Measurements from ENCODE around the gene KIF5A.
A peak's percentile ranks its signal among the peaks of the same experiment; 100 is the strongest.

The KIF5A gene

GRCh38 chr12:57521525-57522010, 28.3 kb upstream of the KIF5A start:
- H3K4me3 ChIP-seq (ENCODE audit: low read depth in 1 of 2, low read length in 2 of 2): peak overlapping the region in 1 of 2 donors; percentile 58

GRCh38 chr12:57522011-57522886, 27.6 kb upstream of the KIF5A start, which contains the start of gene MBD6:
Gene MBD6 (plus strand): TSS chr12:57522824. CDS start chr12:57524304, 1,480 bp downstream.
- Histone ChIP-seq H3K27ac (ENCODE audit: low read depth, low read length) (peak within 1 kb of the TSS; percentile 83), H3K9ac (ENCODE audit: low read length) (peak within 1 kb of the TSS; percentile 55), H3K4me3 (ENCODE audit: low read depth in 1 of 2, low read length in 2 of 2) (peak within 1 kb of the TSS; percentile 55 to 71), H3K4me1 (ENCODE audit: insufficient read depth, low read length) (peaks cover 58% of the 10 kb centered on the region), H3K36me3 (ENCODE audit: insufficient read depth, low read length) (peaks cover 33% of the 10 kb centered on the region), H3K9me3 (ENCODE audit: low read length) (no peaks in the 10 kb centered on the region), H3K27me3 (ENCODE audit: control insufficient read depth in 1 of 2, insufficient read depth in 2 of 2, low read length in 2 of 2) (no peaks in the 10 kb centered on the region)

More at GRCh38 chr12:57521525-57522010, 28.3 kb upstream of the KIF5A start:
- Histone ChIP-seq H3K4me1 (ENCODE audit: insufficient read depth, low read length) (peaks cover 63% of the 10 kb centered on the region), H3K9ac (ENCODE audit: low read length) (peak overlapping the region; percentile 55), H3K36me3 (ENCODE audit: insufficient read depth, low read length) (peaks cover 36% of the 10 kb centered on the region), H3K27ac (ENCODE audit: low read depth, low read length) (peak overlapping the region; percentile 83), H3K27me3 (ENCODE audit: control insufficient read depth in 1 of 2, insufficient read depth in 2 of 2, low read length in 2 of 2) (no peaks in the 10 kb centered on the region), H3K9me3 (ENCODE audit: low read length) (no peaks in the 10 kb centered on the region)

GRCh38 chr12:57522887-57523705, 26.7 kb upstream of the KIF5A start:
- H3K27me3 ChIP-seq (ENCODE audit: control insufficient read depth in 1 of 2, insufficient read depth in 2 of 2, low read length in 2 of 2): no peaks in the 10 kb centered on the region
- H3K27ac ChIP-seq (ENCODE audit: low read depth, low read length): peak overlapping the region; percentile 67
- peak overlapping the region; percentile 47 for H3K9ac ChIP-seq (ENCODE audit: low read length)
- peak overlapping the region; percentile 55 to 71 for H3K4me3 ChIP-seq (ENCODE audit: low read depth in 1 of 2, low read length in 2 of 2)
- peaks cover 39% of the 10 kb centered on the region for H3K36me3 ChIP-seq (ENCODE audit: insufficient read depth, low read length)
- no peaks in the 10 kb centered on the region for H3K9me3 ChIP-seq (ENCODE audit: low read length)
- peaks cover 50% of the 10 kb centered on the region for H3K4me1 ChIP-seq (ENCODE audit: insufficient read depth, low read length)

GRCh38 chr12:57523706-57524614, 25.9 kb upstream of the KIF5A start:
- Histone ChIP-seq H3K9ac (ENCODE audit: low read length) (peak overlapping the region; percentile 47), H3K36me3 (ENCODE audit: insufficient read depth, low read length) (peaks cover 47% of the 10 kb centered on the region), H3K4me1 (ENCODE audit: insufficient read depth, low read length) (peaks cover 41% of the 10 kb centered on the region), H3K9me3 (ENCODE audit: low read length) (no peaks in the 10 kb centered on the region), H3K27me3 (ENCODE audit: control insufficient read depth in 1 of 2, insufficient read depth in 2 of 2, low read length in 2 of 2) (no peaks in the 10 kb centered on the region), H3K27ac (ENCODE audit: low read depth, low read length) (peak overlapping the region; percentile 67), H3K4me3 (ENCODE audit: low read depth in 1 of 2, low read length in 2 of 2) (peak overlapping the region; percentile 55 to 71)

- Histone ChIP-seq H3K4me1 (ENCODE audit: insufficient read depth, low read length) (peaks cover 35% of the 10 kb centered on the region), H3K36me3 (ENCODE audit: insufficient read depth, low read length) (peaks cover 55% of the 10 kb centered on the region), H3K4me3 (ENCODE audit: low read depth in 1 of 2, low read length in 2 of 2) (no peak overlapping the region), H3K9me3 (ENCODE audit: low read length) (no peaks in the 10 kb centered on the region), H3K27ac (ENCODE audit: low read depth, low read length) (no peak overlapping the region), H3K27me3 (ENCODE audit: control insufficient read depth in 1 of 2, insufficient read depth in 2 of 2, low read length in 2 of 2) (no peaks in the 10 kb centered on the region), H3K9ac (ENCODE audit: low read length) (no peak overlapping the region)
Observed at GRCh38 chr12:57524814-57525614, 24.8 kb upstream of the KIF5A start.

GRCh38 chr12:57525615-57526383, 24.0 kb upstream of the KIF5A start:
- Histone ChIP-seq H3K4me1 (ENCODE audit: insufficient read depth, low read length) (peaks cover 35% of the 10 kb centered on the region), H3K36me3 (ENCODE audit: insufficient read depth, low read length) (peaks cover 63% of the 10 kb centered on the region), H3K27me3 (ENCODE audit: control insufficient read depth in 1 of 2, insufficient read depth in 2 of 2, low read length in 2 of 2) (no peaks in the 10 kb centered on the region), H3K9ac (ENCODE audit: low read length) (no peak overlapping the region), H3K9me3 (ENCODE audit: low read length) (no peaks in the 10 kb centered on the region), H3K4me3 (ENCODE audit: low read depth in 1 of 2, low read length in 2 of 2) (no peak overlapping the region), H3K27ac (ENCODE audit: low read depth, low read length) (no peak overlapping the region)

GRCh38 chr12:57526477-57527126, 23.2 kb upstream of the KIF5A start:
- H3K27ac ChIP-seq (ENCODE audit: low read depth, low read length): no peak overlapping the region
- H3K4me1 ChIP-seq (ENCODE audit: insufficient read depth, low read length): peaks cover 27% of the 10 kb centered on the region
- no peak overlapping the region for H3K9ac ChIP-seq (ENCODE audit: low read length)
- H3K9me3 ChIP-seq (ENCODE audit: low read length): no peaks in the 10 kb centered on the region
- no peak overlapping the region for H3K4me3 ChIP-seq (ENCODE audit: low read depth in 1 of 2, low read length in 2 of 2)
- H3K36me3 ChIP-seq (ENCODE audit: insufficient read depth, low read length): peaks cover 70% of the 10 kb centered on the region
- H3K27me3 ChIP-seq (ENCODE audit: control insufficient read depth in 1 of 2, insufficient read depth in 2 of 2, low read length in 2 of 2): no peaks in the 10 kb centered on the region

GRCh38 chr12:57527184-57527583, 22.7 kb upstream of the KIF5A start:
- Histone ChIP-seq H3K4me1 (ENCODE audit: insufficient read depth, low read length) (peaks cover 21% of the 10 kb centered on the region), H3K27ac (ENCODE audit: low read depth, low read length) (no peak overlapping the region), H3K27me3 (ENCODE audit: control insufficient read depth in 1 of 2, insufficient read depth in 2 of 2, low read length in 2 of 2) (no peaks in the 10 kb centered on the region), H3K36me3 (ENCODE audit: insufficient read depth, low read length) (peaks cover 76% of the 10 kb centered on the region), H3K9me3 (ENCODE audit: low read length) (no peaks in the 10 kb centered on the region), H3K4me3 (ENCODE audit: low read depth in 1 of 2, low read length in 2 of 2) (no peak overlapping the region), H3K9ac (ENCODE audit: low read length) (no peak overlapping the region)

GRCh38 chr12:57528176-57528575, 21.7 kb upstream of the KIF5A start:
- Histone ChIP-seq H3K36me3 (ENCODE audit: insufficient read depth, low read length) (peaks cover 86% of the 10 kb centered on the region), H3K27ac (ENCODE audit: low read depth, low read length) (no peak overlapping the region), H3K4me3 (ENCODE audit: low read depth in 1 of 2, low read length in 2 of 2) (no peak overlapping the region)

More at GRCh38 chr12:57528176-57528575, 21.7 kb upstream of the KIF5A start:
- no peaks in the 10 kb centered on the region for H3K9me3 ChIP-seq (ENCODE audit: low read length)
- H3K4me1 ChIP-seq (ENCODE audit: insufficient read depth, low read length): peaks cover 21% of the 10 kb centered on the region
- no peak overlapping the region for H3K9ac ChIP-seq (ENCODE audit: low read length)
- H3K27me3 ChIP-seq (ENCODE audit: control insufficient read depth in 1 of 2, insufficient read depth in 2 of 2, low read length in 2 of 2): no peaks in the 10 kb centered on the region
